WERI-Rb-1 (cell line): ENCODE results near the gene CNP.

Experiments
- DNase-seq: peaks from one replicate; pipeline ENCODE4 v3.0.0-alpha.2; 2020
- H3K27ac ChIP-seq: fragments of 250-450 bp; sonication (Bioruptor Pico); 2 replicates; pipeline ENCODE4 v1.5.1; 2020; ENCODE audit warnings: mild to moderate bottlenecking, moderate library complexity
- H3K27me3 ChIP-seq: fragments of 250-450 bp; sonication (Bioruptor Pico); 2 replicates; pipeline ENCODE4 v1.5.1; 2021; ENCODE audit warnings: mild to moderate bottlenecking, low read depth, moderate library complexity; ENCODE audit not compliant: insufficient read depth, severe bottlenecking
- H3K36me3 ChIP-seq: fragments of 250-450 bp; sonication (Bioruptor Pico); 2 replicates; pipeline ENCODE4 v1.5.1; 2020; ENCODE audit warnings: mild to moderate bottlenecking, moderate library complexity
- H3K4me3 ChIP-seq: 2 replicates; pipeline ENCODE4 v1.5.1; 2011; ENCODE audit warnings: low read depth, mild to moderate bottlenecking, control low read depth, low read length
- H3K9me3 ChIP-seq: fragments of 250-450 bp; sonication (Bioruptor Pico); 2 replicates; pipeline ENCODE4 v1.5.1; 2021; ENCODE audit warnings: mild to moderate bottlenecking, moderate library complexity; ENCODE audit not compliant: severe bottlenecking
- TF ChIP-seq, protein P1 (sequence below): IDR thresholded peaks from 2 replicates; pipeline ENCODE4 v1.5.1; 2011; ENCODE audit warnings: low read depth, mild to moderate bottlenecking, control low read depth, inconsistent platforms, low read length

CNP gene

DNA sequence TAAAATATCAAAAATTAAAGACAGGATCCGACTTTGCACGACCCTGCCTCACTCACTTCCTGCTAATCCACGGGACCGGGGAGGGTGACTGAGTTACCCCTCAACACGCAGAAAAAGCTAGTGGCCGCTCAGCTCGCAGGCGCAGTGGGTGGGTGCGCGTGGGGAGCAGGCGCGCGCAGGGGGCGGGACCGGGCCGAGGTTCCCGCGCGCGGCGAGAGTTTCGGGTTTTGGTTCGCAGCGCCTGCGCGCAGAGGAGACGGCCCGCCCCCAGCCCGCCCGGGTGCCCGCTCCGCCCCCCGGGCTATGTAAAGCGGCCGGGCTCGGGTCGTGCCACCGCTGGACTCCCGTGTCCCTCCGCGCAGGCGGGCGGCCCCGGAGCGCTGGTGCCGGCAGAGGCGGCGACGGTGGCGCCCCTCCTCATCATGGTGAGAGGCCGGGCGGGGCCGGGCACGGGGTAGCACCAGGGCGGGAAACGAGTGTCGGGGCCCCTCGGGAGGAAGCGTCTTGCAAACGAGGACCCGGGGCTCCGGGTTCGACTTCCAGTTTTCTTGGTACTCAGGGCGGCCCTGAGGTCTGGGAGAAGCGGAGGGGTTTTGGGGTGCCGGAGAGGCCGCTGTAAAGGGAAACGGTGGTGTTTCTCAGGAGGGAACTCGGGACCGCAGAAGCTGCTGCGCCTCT lies at the start of gene CNP:
Gene CNP, plus strand, starts transcription at position 333 of the 678 bp plus-strand sequence. Its CDS starts 90 bp downstream, at position 423.
- Histone ChIP-seq H3K9me3 (no peaks in the 10 kb centered on the region), H3K27me3 (no peaks in the 10 kb centered on the region), H3K27ac (peak within 1 kb of the TSS; percentile 88), H3K4me3 (peak within 1 kb of the TSS; percentile 90), H3K36me3 (peaks cover 45% of the 10 kb centered on the region)
- TF ChIP-seq, protein P1, sequence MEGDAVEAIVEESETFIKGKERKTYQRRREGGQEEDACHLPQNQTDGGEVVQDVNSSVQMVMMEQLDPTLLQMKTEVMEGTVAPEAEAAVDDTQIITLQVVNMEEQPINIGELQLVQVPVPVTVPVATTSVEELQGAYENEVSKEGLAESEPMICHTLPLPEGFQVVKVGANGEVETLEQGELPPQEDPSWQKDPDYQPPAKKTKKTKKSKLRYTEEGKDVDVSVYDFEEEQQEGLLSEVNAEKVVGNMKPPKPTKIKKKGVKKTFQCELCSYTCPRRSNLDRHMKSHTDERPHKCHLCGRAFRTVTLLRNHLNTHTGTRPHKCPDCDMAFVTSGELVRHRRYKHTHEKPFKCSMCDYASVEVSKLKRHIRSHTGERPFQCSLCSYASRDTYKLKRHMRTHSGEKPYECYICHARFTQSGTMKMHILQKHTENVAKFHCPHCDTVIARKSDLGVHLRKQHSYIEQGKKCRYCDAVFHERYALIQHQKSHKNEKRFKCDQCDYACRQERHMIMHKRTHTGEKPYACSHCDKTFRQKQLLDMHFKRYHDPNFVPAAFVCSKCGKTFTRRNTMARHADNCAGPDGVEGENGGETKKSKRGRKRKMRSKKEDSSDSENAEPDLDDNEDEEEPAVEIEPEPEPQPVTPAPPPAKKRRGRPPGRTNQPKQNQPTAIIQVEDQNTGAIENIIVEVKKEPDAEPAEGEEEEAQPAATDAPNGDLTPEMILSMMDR: no peak
- DNase-seq: peak; percentile 95

DNA sequence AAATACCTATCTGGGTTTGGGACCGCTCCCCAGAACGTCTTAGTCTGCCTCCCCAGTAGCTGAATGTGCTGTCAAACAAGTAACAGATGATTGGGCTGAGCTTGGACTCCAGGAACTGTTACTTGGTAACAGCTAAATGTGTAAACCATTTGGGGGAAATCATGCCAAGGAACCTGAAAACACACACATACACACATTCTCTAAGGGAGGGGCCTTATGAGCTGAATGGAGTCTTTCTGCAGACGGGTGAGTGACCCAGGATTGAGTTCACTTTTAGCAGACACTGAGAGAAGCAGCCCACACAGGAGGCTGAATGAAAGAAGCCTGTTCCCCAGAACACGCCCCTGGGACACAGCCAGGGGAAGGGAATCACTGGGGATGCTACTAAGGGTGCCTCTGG lies 49.4 kb upstream of the CNP start:
- peak overlapping the region; percentile 97 for H3K4me3 ChIP-seq
- no peaks in the 10 kb centered on the region for H3K9me3 ChIP-seq
- peaks cover 66% of the 10 kb centered on the region for H3K36me3 ChIP-seq
- TF ChIP-seq, protein P1: no peak
- no peak for DNase-seq
- H3K27me3 ChIP-seq: no peaks in the 10 kb centered on the region
- peak overlapping the region; percentile 96 for H3K27ac ChIP-seq

DNA sequence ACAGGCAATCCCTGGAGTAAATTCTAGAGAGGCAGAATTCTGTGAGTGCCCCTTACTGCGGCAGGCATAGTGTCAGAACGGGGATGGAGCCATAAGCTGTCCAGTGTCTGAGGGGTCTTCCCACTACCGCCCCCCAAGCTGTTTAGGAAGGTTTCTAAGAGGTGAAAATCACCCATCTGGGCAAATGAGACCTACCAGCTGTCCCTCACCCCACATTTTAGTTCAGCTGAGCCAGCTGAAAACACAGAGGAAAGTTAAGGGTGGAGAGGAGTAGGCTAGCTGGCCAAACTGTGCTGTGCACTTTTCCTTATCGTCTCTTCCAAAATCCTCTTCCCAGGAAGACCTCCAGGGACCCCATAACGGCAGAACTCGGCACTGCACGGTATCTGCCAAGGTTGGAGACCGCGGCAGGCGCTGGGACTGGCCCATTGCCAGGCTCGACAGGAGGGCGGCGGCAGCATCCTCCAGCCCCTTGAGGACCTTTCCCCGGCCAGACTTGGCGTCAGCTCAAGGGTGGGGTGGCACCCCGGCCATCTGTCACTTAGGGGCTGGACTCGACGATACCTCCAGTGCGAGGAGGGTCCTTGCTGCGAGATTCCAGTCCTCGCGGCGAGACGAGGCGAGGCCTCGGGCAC lies 48.8 kb upstream of the CNP start:
- peak; percentile 90 for DNase-seq
- peaks cover 60% of the 10 kb centered on the region for H3K36me3 ChIP-seq
- no peaks in the 10 kb centered on the region for H3K27me3 ChIP-seq
- H3K9me3 ChIP-seq: no peaks in the 10 kb centered on the region
- H3K27ac ChIP-seq: peak overlapping the region; percentile 96
- TF ChIP-seq, protein P1: no peak
- peak overlapping the region; percentile 97 for H3K4me3 ChIP-seq

DNA sequence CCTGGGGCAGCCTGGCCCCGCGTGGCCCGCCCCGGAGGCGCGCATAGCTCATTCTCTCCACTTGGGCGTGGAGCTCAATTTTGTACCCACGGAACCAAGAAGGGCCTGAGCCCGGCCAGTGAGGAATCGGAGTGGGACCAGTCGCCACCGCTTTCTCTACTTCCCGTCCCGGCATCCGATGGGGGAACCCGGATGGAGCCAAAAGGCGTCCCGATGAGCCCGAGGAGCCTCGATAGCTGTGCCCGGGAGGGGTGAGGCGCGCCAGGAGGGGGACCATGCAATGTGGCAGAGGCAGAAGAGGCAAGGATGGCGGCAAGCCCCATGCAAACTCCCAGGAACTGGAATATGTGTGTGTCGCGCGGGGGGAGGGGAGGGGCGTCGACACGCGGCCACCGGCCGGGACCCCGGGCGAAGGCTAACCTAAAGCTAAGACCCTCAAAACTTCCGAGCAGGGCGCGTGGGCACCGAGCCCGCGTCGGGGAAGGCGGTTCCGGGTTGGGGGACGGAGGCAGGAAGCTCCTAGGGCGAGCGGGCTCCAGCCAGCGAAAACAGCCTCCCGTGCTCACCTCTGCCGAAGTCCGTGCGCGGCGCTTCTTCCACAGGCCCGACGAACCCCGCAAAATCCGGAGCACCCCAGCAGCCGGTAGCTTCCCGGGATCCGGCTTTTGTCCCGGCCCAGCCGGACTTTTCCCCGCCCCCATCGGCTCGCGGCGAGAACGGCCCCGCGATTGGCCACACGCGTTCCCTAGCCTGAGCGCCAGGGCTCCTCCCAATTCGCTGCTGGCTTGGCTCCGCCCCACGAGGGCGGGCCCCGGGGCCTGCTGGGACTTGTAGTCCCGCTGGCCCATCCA lies 48.1 kb upstream of the CNP start, which contains the start of gene ACLY:
Gene ACLY, minus strand, starts transcription at position 638 of the 851 bp plus-strand sequence. CDS start 5,078 bp downstream, outside the sequence.
- peak; percentile 100 for DNase-seq
- Histone ChIP-seq H3K36me3 (peaks cover 52% of the 10 kb centered on the region), H3K9me3 (no peaks in the 10 kb centered on the region), H3K27ac (peak within 1 kb of the TSS; percentile 96), H3K4me3 (peak within 1 kb of the TSS; percentile 97), H3K27me3 (no peaks in the 10 kb centered on the region)
- TF ChIP-seq, protein P1: no peak

DNA sequence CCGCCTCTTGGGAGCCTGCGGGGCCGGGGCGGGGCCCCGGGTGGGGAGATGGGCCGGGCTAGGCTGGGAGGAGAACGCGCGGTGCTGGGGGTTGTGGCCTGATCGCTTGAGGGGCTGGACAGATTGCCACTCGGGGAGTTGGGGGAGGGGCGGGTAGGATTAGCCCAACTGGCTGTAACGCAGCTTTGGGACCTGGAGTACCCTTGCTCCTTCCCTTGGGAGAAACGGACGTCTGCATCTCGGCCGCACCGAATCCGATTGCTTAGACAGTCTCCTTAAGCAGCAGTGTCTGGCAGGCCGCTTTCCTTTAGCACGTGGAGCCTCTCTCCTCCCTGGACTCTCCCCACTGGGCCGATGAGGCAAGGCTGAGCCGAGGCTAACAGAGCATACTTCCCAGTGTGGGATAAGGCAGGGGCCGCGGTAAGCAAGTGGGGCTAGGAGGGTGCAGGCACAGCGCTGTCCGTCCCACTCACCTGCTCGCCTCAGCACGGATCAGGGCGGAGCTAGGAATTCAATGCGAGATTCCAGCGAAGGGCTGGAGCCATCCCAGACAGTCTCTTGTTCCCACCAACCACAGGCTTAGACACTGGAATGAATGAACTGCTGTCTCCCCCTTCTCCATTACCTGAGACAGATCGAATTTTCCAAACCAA lies 47.3 kb upstream of the CNP start:
- TF ChIP-seq, protein P1: no peak
- peak overlapping the region; percentile 96 for H3K27ac ChIP-seq
- peaks cover 45% of the 10 kb centered on the region for H3K36me3 ChIP-seq
- no peak for DNase-seq
- H3K4me3 ChIP-seq: peak overlapping the region; percentile 45
- H3K9me3 ChIP-seq: no peaks in the 10 kb centered on the region
- H3K27me3 ChIP-seq: no peaks in the 10 kb centered on the region
